Psoas muscle (tissue), 8 donors: ENCODE results near the gene PRM1. TPM values are rescaled to one million over a fixed set of nuclear protein-coding genes. Genes with fewer than 3 reads are reported as not detected.

Source experiments
- ATAC-seq, 4 donors: fragments of 200-7000 bp; cut with Tn5 transposase; one replicate each; pipeline ENCODE4 v1.9.1; 2020; ENCODE audit warnings: moderate library complexity in 3 of 4, mild to moderate bottlenecking in 2 of 4
- DNase-seq, 2 donors: peaks; one replicate each; pipeline ENCODE4 v3.0.0-alpha.2; 2020
- H3K27ac ChIP-seq: fragments of 200-600 bp; one replicate; pipeline ENCODE4 v1.8.0; 2022
- H3K27me3 ChIP-seq, 3 donors: fragments of 200-600 bp in 1 of 3; one replicate each; pipeline versions ENCODE4 v1.6.1 to v1.8.0; 2013 to 2022; ENCODE audit warnings: low read length in 2 of 3, mild to moderate bottlenecking in 2 of 3, moderate library complexity in 1 of 3; ENCODE audit not compliant: insufficient read depth in 3 of 3
- H3K36me3 ChIP-seq, 2 donors: fragments of 200-600 bp in 1 of 2; one replicate each; pipeline versions ENCODE4 v1.6.1 to v1.8.0; 2013 to 2022; ENCODE audit warnings: low read depth in 1 of 2, mild to moderate bottlenecking in 1 of 2, moderate library complexity in 1 of 2; ENCODE audit not compliant: insufficient read depth in 1 of 2
- H3K4me1 ChIP-seq: fragments of 200-600 bp; one replicate; pipeline ENCODE4 v1.8.0; 2022
- H3K4me3 ChIP-seq: fragments of 200-600 bp; one replicate; pipeline ENCODE4 v1.8.0; 2022; ENCODE audit warnings: mild to moderate bottlenecking
- H3K9me3 ChIP-seq: fragments of 200-600 bp; one replicate; pipeline ENCODE4 v1.8.0; 2022
- CTCF ChIP-seq: fragments of 200-600 bp; IDR thresholded peaks from one replicate; pipeline ENCODE4 v1.8.0; 2022; ENCODE audit warnings: antibody characterized with exemption
- WGBS, 3 donors: extraction: QIAGEN DNeasy Blood & Tissue Kit; methylation state at CpG; one replicate each; pipeline versions ENCODE4 v1.1.6 to v1.1.7; 2013; 5-methylcytosine and 5-hydroxymethylcytosine counted together
- intact Hi-C, 2 donors: fragments of 100-400 bp; cut with DNase I; formaldehyde crosslinking; loops; one replicate each; pipeline versions ENCODE4 v1.11.0 to v1.14.2; 2022
- polyA plus RNA-seq, 3 donors: library from polyadenylated mRNA; stranded (reverse); fragments of 200-250 nt; gene quantifications; one replicate each; pipeline ENCODE4 v1.2.3, GENCODE V29; 2013
- total RNA-seq, 4 donors: library from RNA; stranded (reverse); fragmentation: NEBNext Ultra II Directional in 2 of 4; extraction: Animal tissue kit (Norgen Biotek cat#: 25700) in 2 of 4; gene quantifications; one replicate each; pipeline versions ENCODE4 v1.2.1 to v1.2.4, GENCODE V29; 2021 to 2023
- donor health status: healthy with polysubstance abuse.
- donor health status: DM: no; HTN: no; CAD: no; lungs with moderate emphysema.
- donor health status: Bipolar disorder and iron deficiency.
- donor health status: healthy.
- donor health status: DM: yes; HTN: yes; CAD: no.
- donor health status: DM: no; HTN: no; CAD: no.
- donor health status: DM: no; HTN: no; CAD: no.
- donor health status: DM: yes; HTN: yes; CAD: no.

The PRM1 gene
- total and polyA plus RNA-seq, 7 donors = not detected

- Histone ChIP-seq H3K36me3 (no peaks in the 10 kb centered on the region), H3K4me1 (no peaks in the 10 kb centered on the region), H3K27ac (no peak overlapping the region), H3K9me3 (no peaks in the 10 kb centered on the region), H3K27me3 (no peaks in the 10 kb centered on the region), H3K4me3 (no peak overlapping the region)
- DNase-seq = no peak
- TF ChIP-seq CTCF = no peak
- intact Hi-C loops = no loop called here
- ATAC-seq = no peak
- WGBS, 3 donors = 82 to 86% (median 84%) methylated on average over 21 of the region's 21 CpGs
Measured at GRCh38 chr16:11307639-11308492, 26.7 kb upstream of the PRM1 start.

GRCh38 chr16:11306997-11307638, 26.0 kb upstream of the PRM1 start:
- Histone ChIP-seq H3K9me3 (no peaks in the 10 kb centered on the region), H3K27me3 (no peaks in the 10 kb centered on the region), H3K36me3 (no peaks in the 10 kb centered on the region), H3K4me3 (no peak overlapping the region), H3K27ac (no peak overlapping the region), H3K4me1 (no peaks in the 10 kb centered on the region)
- TF ChIP-seq CTCF = no peak
- no peak for DNase-seq
- WGBS, 3 donors = 81 to 84% (median 83%) methylated on average over 7 of the region's 7 CpGs
- intact Hi-C loops = no loop called here
- ATAC-seq = no peak

GRCh38 chr16:11306381-11306780, 25.3 kb upstream of the PRM1 start:
- H3K36me3 ChIP-seq = no peaks in the 10 kb centered on the region
- H3K4me3 ChIP-seq = no peak overlapping the region
- no peak for TF ChIP-seq CTCF
- no peaks in the 10 kb centered on the region for H3K27me3 ChIP-seq
- intact Hi-C loops = no loop called here
- no peaks in the 10 kb centered on the region for H3K4me1 ChIP-seq
- no peaks in the 10 kb centered on the region for H3K9me3 ChIP-seq
- no peak overlapping the region for H3K27ac ChIP-seq
- WGBS, 3 donors = 85 to 90% (median 89%) methylated on average over 8 of the region's 8 CpGs
- no peak for DNase-seq
- no peak for ATAC-seq

- 56 to 63% (median 62%) methylated on average over 18 of the region's 18 CpGs for WGBS, 3 donors
- Histone ChIP-seq H3K4me1 (no peaks in the 10 kb centered on the region), H3K27me3 (no peaks in the 10 kb centered on the region), H3K36me3 (no peaks in the 10 kb centered on the region), H3K4me3 (no peak overlapping the region), H3K9me3 (no peaks in the 10 kb centered on the region), H3K27ac (no peak overlapping the region)
- ATAC-seq (no peak), DNase-seq (no peak)
- no peak for TF ChIP-seq CTCF
- intact Hi-C loops = no loop called here
Measured at GRCh38 chr16:11303405-11304138, 22.4 kb upstream of the PRM1 start.
